Neuronal stem cell (in vitro differentiated cells): ENCODE results near the gene RBBP8NL.
A peak's percentile ranks its signal among the peaks of the same experiment; 100 is the strongest.
"Not testable (repeated sequence)": the region's sequence is repeated elsewhere in the genome, so short reads cannot be mapped to it uniquely, and the experiment has no call there.

Source experiments
- DNase-seq: peaks from one replicate; pipeline ENCODE4 v3.0.0-alpha.2; 2013; ENCODE audit warnings: low spot score
- H2AFZ ChIP-seq: one replicate; pipeline ENCODE4 v1.6.1; 2013; ENCODE audit warnings: mild to moderate bottlenecking, low read length, inconsistent platforms
- H2AK5ac ChIP-seq: 2 replicates; pipeline ENCODE4 v1.6.1; 2013; ENCODE audit warnings: low read depth, mild to moderate bottlenecking, inconsistent platforms, low read length, moderate library complexity, mixed read lengths
- H2BK120ac ChIP-seq: 2 replicates; pipeline ENCODE4 v1.6.1; 2013; ENCODE audit warnings: low read depth, mild to moderate bottlenecking, inconsistent platforms, low read length, moderate library complexity, mixed read lengths
- H2BK12ac ChIP-seq: one replicate; pipeline ENCODE4 v1.6.1; 2013; ENCODE audit warnings: low read length, inconsistent platforms
- H2BK15ac ChIP-seq: 2 replicates; pipeline ENCODE4 v1.6.1; 2013; ENCODE audit warnings: mild to moderate bottlenecking, low read length, inconsistent platforms, mixed read lengths
- H2BK5ac ChIP-seq: one replicate; pipeline ENCODE4 v1.6.1; 2013; ENCODE audit warnings: inconsistent platforms, mild to moderate bottlenecking, low read length, moderate library complexity
- H3K14ac ChIP-seq: one replicate; pipeline ENCODE4 v1.6.1; 2013; ENCODE audit warnings: low read length, inconsistent platforms
- H3K18ac ChIP-seq: 2 replicates; pipeline ENCODE4 v1.6.1; 2013; ENCODE audit warnings: low read length, inconsistent platforms
- H3K23ac ChIP-seq: 2 replicates; pipeline ENCODE4 v1.6.1; 2013; ENCODE audit warnings: low read depth, mild to moderate bottlenecking, mixed read lengths, low read length, inconsistent platforms; ENCODE audit not compliant: poor library complexity
- H3K27ac ChIP-seq: replicated peaks from 3 replicates; pipeline ENCODE4 v1.5.1; 2013; ENCODE audit warnings: low read length, inconsistent platforms
- H3K27me3 ChIP-seq, 3 experiments: 2 replicates each; pipeline ENCODE4 v1.6.1; 2013; ENCODE audit warnings: low read length in 3 of 3, mild to moderate bottlenecking in 2 of 3, inconsistent platforms in 1 of 3, low read depth in 1 of 3, mixed read lengths in 1 of 3, moderate library complexity in 1 of 3; ENCODE audit not compliant: control insufficient read depth in 3 of 3, insufficient read depth in 3 of 3
- H3K36me3 ChIP-seq, 2 donors: replicated peaks in 1 of 2; 2 replicates each; pipeline ENCODE4 v1.6.1; 2013; ENCODE audit warnings: low read length in 2 of 2; ENCODE audit not compliant: control insufficient read depth in 2 of 2, insufficient read depth in 2 of 2
- H3K4ac ChIP-seq: 2 replicates; pipeline ENCODE4 v1.6.1; 2013; ENCODE audit warnings: inconsistent platforms, mild to moderate bottlenecking, low read length, moderate library complexity
- H3K4me1 ChIP-seq, 2 donors: 1 replicate in 1 of 2; 2 replicates in 1 of 2; pipeline ENCODE4 v1.6.1; 2013; ENCODE audit warnings: low read length in 2 of 2, low read depth in 1 of 2; ENCODE audit not compliant: control insufficient read depth in 2 of 2, insufficient read depth in 1 of 2
- H3K4me2 ChIP-seq: one replicate; pipeline ENCODE4 v1.6.1; 2013; ENCODE audit warnings: mild to moderate bottlenecking, low read length, inconsistent platforms; ENCODE audit not compliant: insufficient read depth, poor library complexity, severe bottlenecking
- H3K4me3 ChIP-seq, 2 donors: 2 replicates each; pipeline ENCODE4 v1.5.1; 2013; ENCODE audit warnings: low read length in 2 of 2, mild to moderate bottlenecking in 2 of 2, inconsistent platforms in 1 of 2, moderate library complexity in 1 of 2
- H3K79me1 ChIP-seq: one replicate; pipeline ENCODE4 v1.6.1; 2013; ENCODE audit warnings: low read depth, mild to moderate bottlenecking, inconsistent platforms, low read length, moderate library complexity
- H3K9ac ChIP-seq: one replicate; pipeline ENCODE4 v1.6.1; 2013; ENCODE audit warnings: mild to moderate bottlenecking, low read depth, low read length, inconsistent platforms; ENCODE audit not compliant: poor library complexity
- H3K9me3 ChIP-seq, 2 donors: replicated peaks in 1 of 2; 2 replicates each; pipeline versions ENCODE3 to v1.6.1; 2013; ENCODE audit warnings: low read length in 2 of 2, mild to moderate bottlenecking in 2 of 2, inconsistent platforms in 1 of 2, low read depth in 1 of 2, mixed read lengths in 1 of 2, moderate library complexity in 1 of 2; ENCODE audit not compliant: control insufficient read depth in 2 of 2, insufficient read depth in 1 of 2
- H4K8ac ChIP-seq: one replicate; pipeline ENCODE4 v1.6.1; 2013; ENCODE audit warnings: low read depth, mild to moderate bottlenecking, inconsistent platforms, low read length, moderate library complexity
- H4K91ac ChIP-seq: one replicate; pipeline ENCODE4 v1.6.1; 2013; ENCODE audit warnings: low read length, low read depth, mild to moderate bottlenecking, inconsistent platforms; ENCODE audit not compliant: poor library complexity
- WGBS, 2 donors: extraction: QIAGEN DNeasy Blood & Tissue Kit; methylation state at CpG; one replicate each; pipeline ENCODE4 v1.1.7; 2013; ENCODE audit warnings: missing lambda C conversion rate in 2 of 2, mixed read lengths in 1 of 2; ENCODE audit not compliant: insufficient read length in 2 of 2, insufficient replicate concordance in 1 of 2; ENCODE audit errors: extremely low coverage in 2 of 2; 5-methylcytosine and 5-hydroxymethylcytosine counted together

Gene RBBP8NL

GRCh38 chr20:62374331-62375152 lies 52.8 kb downstream of the RBBP8NL start:
- Histone ChIP-seq H2BK12ac (peak overlapping the region; percentile 81), H3K9ac (peak overlapping the region; percentile 50), H2BK5ac (peak overlapping the region; percentile 98), H3K23ac (peak overlapping the region; percentile 93), H3K14ac (peak overlapping the region; percentile 77), H2AFZ (no peak overlapping the region), H2BK120ac (peak overlapping the region; percentile 96), H2BK15ac (peak overlapping the region; percentile 99), H3K18ac (peak overlapping the region; percentile 97), H3K4me2 (no peak overlapping the region), H3K4ac (peak overlapping the region; percentile 91), H3K4me3 (no peak overlapping the region), H2AK5ac (peak overlapping the region; percentile 100), H3K27me3 (no peaks in the 10 kb centered on the region), H3K9me3 (peaks cover 3 to 9% of the 10 kb centered on the region in 2 donors), H3K36me3 (peaks cover 0 to 5% of the 10 kb centered on the region in 2 donors), H3K27ac (peak overlapping the region; percentile 23), H4K8ac (peak overlapping the region; percentile 58), H3K4me1 (peaks cover 18 to 30% of the 10 kb centered on the region in 2 donors), H3K79me1 (no peaks in the 10 kb centered on the region), H4K91ac (peak overlapping the region; percentile 79)
- no peak for DNase-seq
- WGBS, 2 donors, result no CpG with 5 or more reads among the region's 24 CpGs

- not testable (repeated sequence) for H3K27me3 ChIP-seq, H4K91ac ChIP-seq, H3K4me2 ChIP-seq, H4K8ac ChIP-seq, H3K14ac ChIP-seq, DNase-seq, H3K9me3 ChIP-seq, H3K4me3 ChIP-seq, H3K79me1 ChIP-seq, H3K9ac ChIP-seq, H3K36me3 ChIP-seq, H3K27ac ChIP-seq, H2AFZ ChIP-seq
- peak overlapping the region; percentile 99 for H2BK15ac ChIP-seq
- H2BK5ac ChIP-seq, result peak overlapping the region; percentile 98
- peak overlapping the region; percentile 97 for H3K18ac ChIP-seq
- H2BK12ac ChIP-seq, result peak overlapping the region; percentile 30
- H2AK5ac ChIP-seq, result peak overlapping the region; percentile 100
- peak overlapping the region; percentile 37 for H3K23ac ChIP-seq
- WGBS, 2 donors, result no CpG with 5 or more reads among the region's 40 CpGs
- H2BK120ac ChIP-seq, result peak overlapping the region; percentile 96
- H3K4ac ChIP-seq, result peak overlapping the region; percentile 12
- H3K4me1 ChIP-seq, result peaks cover 24 to 35% of the 10 kb centered on the region in 2 donors
Observed at GRCh38 chr20:62373631-62374179, 53.6 kb downstream of the RBBP8NL start.

- Histone ChIP-seq H3K36me3 (peaks cover 0 to 2% of the 10 kb centered on the region in 2 donors), H2AFZ (no peak overlapping the region), H3K4me1 (peaks cover 38 to 49% of the 10 kb centered on the region in 2 donors), H3K4me3 (no peak overlapping the region), H3K9ac (no peak overlapping the region), H3K27ac (no peak overlapping the region), H2BK12ac (peak overlapping the region; percentile 63), H3K79me1 (peaks cover 4% of the 10 kb centered on the region), H2BK120ac (peak overlapping the region; percentile 67), H4K8ac (no peak overlapping the region), H3K4ac (no peak overlapping the region), H3K4me2 (no peak overlapping the region), H3K23ac (peak overlapping the region; percentile 73), H3K27me3 (no peaks in the 10 kb centered on the region), H2BK5ac (no peak overlapping the region), H4K91ac (no peak overlapping the region), H2AK5ac (peak overlapping the region; percentile 12), H2BK15ac (peak overlapping the region; percentile 99), H3K9me3 (peaks cover 3 to 9% of the 10 kb centered on the region in 2 donors), H3K18ac (peak overlapping the region; percentile 62), H3K14ac (no peak overlapping the region)
- no CpG with 5 or more reads among the region's 29 CpGs for WGBS, 2 donors
- DNase-seq, result no peak
Observed at GRCh38 chr20:62372042-62372993, 55.0 kb downstream of the RBBP8NL start.
